ENCODE data around the gene ZCWPW1.

Gene ZCWPW1

GRCh38 chr7:100428199-100428966, at the start of gene ZCWPW1:
TSS of gene ZCWPW1 (minus strand) at chr7:100428703. CDS start at chr7:100420649, 8,054 bp downstream.
- peak; percentile 87 for DNase-seq (ENCODE audit: low read depth)

- DNase-seq (ENCODE audit: low read depth), result no peak
Observed at GRCh38 chr7:100477871-100478267, 49.4 kb upstream of the ZCWPW1 start.

GRCh38 chr7:100476903-100477870, 48.7 kb upstream of the ZCWPW1 start:
- no peak for DNase-seq (ENCODE audit: low read depth)

GRCh38 chr7:100476101-100476780, 47.7 kb upstream of the ZCWPW1 start:
- no peak for DNase-seq (ENCODE audit: low read depth)

- DNase-seq (ENCODE audit: low read depth), result no peak
Observed at GRCh38 chr7:100475549-100475948, 47.0 kb upstream of the ZCWPW1 start.

- DNase-seq (ENCODE audit: low read depth), result no peak
Observed at GRCh38 chr7:100472854-100473499, 44.5 kb upstream of the ZCWPW1 start.

- DNase-seq (ENCODE audit: low read depth), result no peak
Observed at GRCh38 chr7:100472121-100472851, 43.8 kb upstream of the ZCWPW1 start.

GRCh38 chr7:100471021-100471420, 42.5 kb upstream of the ZCWPW1 start:
- no peak for DNase-seq (ENCODE audit: low read depth)

GRCh38 chr7:100469227-100470044, 40.9 kb upstream of the ZCWPW1 start:
- no peak for DNase-seq (ENCODE audit: low read depth)

GRCh38 chr7:100467638-100468373, 39.3 kb upstream of the ZCWPW1 start:
- DNase-seq (ENCODE audit: low read depth), result no peak

GRCh38 chr7:100466653-100467605, 38.4 kb upstream of the ZCWPW1 start:
- DNase-seq (ENCODE audit: low read depth), result no peak

- no peak for DNase-seq (ENCODE audit: low read depth)
Observed at GRCh38 chr7:100465702-100466311, 37.3 kb upstream of the ZCWPW1 start.

GRCh38 chr7:100465299-100465698, 36.8 kb upstream of the ZCWPW1 start:
- DNase-seq (ENCODE audit: low read depth), result no peak

GRCh38 chr7:100464791-100465190, 36.3 kb upstream of the ZCWPW1 start:
- no peak for DNase-seq (ENCODE audit: low read depth)

- DNase-seq (ENCODE audit: low read depth), result no peak
Observed at GRCh38 chr7:100464210-100464660, 35.7 kb upstream of the ZCWPW1 start, which contains the start of gene SPACDR. TSS of gene SPACDR (minus strand) at chr7:100464260. CDS start at chr7:100464025, 235 bp downstream.

GRCh38 chr7:100457033-100457432, 28.5 kb upstream of the ZCWPW1 start:
- DNase-seq (ENCODE audit: low read depth), result no peak

- DNase-seq (ENCODE audit: low read depth), result no peak
Observed at GRCh38 chr7:100456562-100456961, 28.1 kb upstream of the ZCWPW1 start.

- no peak for DNase-seq (ENCODE audit: low read depth)
Observed at GRCh38 chr7:100455206-100455605, 26.7 kb upstream of the ZCWPW1 start.
